IPS DF 6.9 (cell line): Measurements from ENCODE around the gene POMT1.

Source experiments
- DNase-seq: peaks from one replicate; pipeline ENCODE4 v3.0.0-alpha.2; 2013; ENCODE audit warnings: low read depth, low spot score
- H3K27ac ChIP-seq: one replicate; pipeline ENCODE4 v1.5.1; 2013; ENCODE audit warnings: low read length, control low read depth
- H3K27me3 ChIP-seq: 2 replicates; pipeline ENCODE4 v1.6.1; 2013; ENCODE audit warnings: mild to moderate bottlenecking, low read length; ENCODE audit not compliant: control insufficient read depth, insufficient read depth
- H3K36me3 ChIP-seq: 2 replicates; pipeline ENCODE4 v1.6.1; 2013; ENCODE audit warnings: low read length; ENCODE audit not compliant: control insufficient read depth, insufficient read depth
- H3K4me1 ChIP-seq: 2 replicates; pipeline ENCODE4 v1.6.1; 2013; ENCODE audit warnings: low read length; ENCODE audit not compliant: control insufficient read depth, insufficient read depth
- H3K4me3 ChIP-seq: 2 replicates; pipeline ENCODE4 v1.5.1; 2013; ENCODE audit warnings: mild to moderate bottlenecking, low read length
- H3K9me3 ChIP-seq: 2 replicates; pipeline ENCODE4 v1.6.1; 2013; ENCODE audit warnings: low read length, inconsistent platforms; ENCODE audit not compliant: control insufficient read depth, insufficient read depth
- WGBS: extraction: QIAGEN DNeasy Blood & Tissue Kit; methylation state at CpG from one replicate; pipeline ENCODE4 v1.1.7; 2013; ENCODE audit warnings: mixed read lengths, missing lambda C conversion rate; ENCODE audit not compliant: insufficient read length, insufficient coverage; 5-methylcytosine and 5-hydroxymethylcytosine counted together

POMT1 gene

DNA sequence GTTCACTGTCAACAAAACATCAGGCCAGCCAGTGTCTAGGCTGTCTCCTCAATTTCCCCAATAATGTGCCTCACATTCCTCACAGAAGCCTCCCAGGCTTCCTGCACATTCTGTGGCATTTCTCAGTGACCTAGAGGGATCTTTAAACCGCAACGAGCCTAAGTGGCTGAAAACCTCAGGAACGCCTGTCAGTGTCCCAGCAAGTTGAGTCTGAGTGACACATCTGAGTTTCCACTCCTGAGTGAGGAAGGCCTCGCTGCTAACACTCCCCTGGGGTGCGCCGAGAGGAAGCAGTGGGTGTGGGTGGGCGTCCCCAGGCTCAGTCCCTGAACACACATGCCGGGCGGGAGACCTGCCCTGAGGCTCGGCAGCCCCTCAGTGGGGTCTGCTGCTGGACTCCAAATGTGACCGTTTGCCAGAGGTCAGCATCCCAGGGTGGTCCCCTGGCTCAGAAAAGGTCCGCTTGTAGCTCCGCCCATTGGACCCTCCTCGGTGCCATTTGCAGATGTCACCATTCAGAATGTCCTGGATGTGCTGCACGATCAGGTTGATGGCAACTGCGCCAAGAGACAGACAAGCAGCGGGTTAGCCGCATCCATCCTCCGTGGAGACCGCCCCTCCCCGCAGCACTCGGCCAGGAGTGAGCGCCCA, 22.1 kb downstream of the POMT1 start:
- Histone ChIP-seq H3K36me3 (peaks cover 43% of the 10 kb centered on the region), H3K27me3 (no peaks in the 10 kb centered on the region), H3K27ac (no peak overlapping the region), H3K4me3 (no peak overlapping the region), H3K9me3 (no peaks in the 10 kb centered on the region), H3K4me1 (no peaks in the 10 kb centered on the region; the same call in 1 of the 2 replicates)
- no CpG with 5 or more reads among the region's 23 CpGs for WGBS
- DNase-seq: no peak

DNA sequence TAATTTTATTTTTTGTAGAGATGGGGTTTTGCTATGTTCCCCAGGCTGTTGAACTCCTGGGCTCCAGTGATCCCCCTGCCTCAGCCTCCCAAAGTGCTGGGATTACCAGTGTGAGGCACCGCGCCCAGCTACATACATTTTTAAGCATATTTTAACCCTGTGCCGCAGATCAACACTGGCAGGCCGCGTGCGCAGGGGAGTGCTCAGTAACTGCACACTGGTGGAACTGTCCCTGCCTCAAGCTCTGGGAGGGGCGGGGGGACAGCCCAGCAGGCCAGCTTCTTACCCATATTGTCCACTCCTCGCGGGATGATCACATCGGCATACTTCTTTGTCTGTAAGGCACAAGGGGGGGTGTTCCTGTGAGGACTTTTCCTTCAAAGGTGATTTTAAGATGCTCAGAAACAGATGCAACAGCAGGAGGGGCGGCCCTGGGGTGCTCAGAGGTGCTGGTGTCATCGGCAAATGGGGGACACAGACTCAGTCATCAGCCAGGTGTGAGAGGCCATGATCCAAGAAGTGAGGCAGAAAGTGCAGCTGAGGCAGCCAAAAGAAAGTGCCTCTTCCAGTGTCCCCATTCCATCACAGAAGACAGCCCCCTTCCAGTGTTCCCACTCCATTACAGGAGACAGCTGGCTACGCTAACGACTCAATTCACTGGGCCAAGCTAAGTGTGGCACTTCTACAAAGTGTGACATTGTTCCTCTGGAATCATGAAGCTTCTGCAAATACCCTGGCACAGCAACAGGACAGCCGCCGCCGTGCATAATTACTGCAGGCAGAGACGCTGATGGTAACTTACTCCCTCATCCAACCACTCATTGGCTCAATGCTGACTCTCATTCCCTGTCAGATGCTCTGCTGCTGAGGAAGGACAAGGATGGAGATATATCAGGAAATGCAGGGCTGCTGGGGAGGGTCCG, 23.2 kb downstream of the POMT1 start:
- H3K27ac ChIP-seq: no peak overlapping the region
- H3K27me3 ChIP-seq: no peaks in the 10 kb centered on the region
- peaks cover 3% of the 10 kb centered on the region; the same call in 1 of the 2 replicates for H3K4me1 ChIP-seq
- no peak overlapping the region for H3K4me3 ChIP-seq
- peaks cover 42% of the 10 kb centered on the region for H3K36me3 ChIP-seq
- H3K9me3 ChIP-seq: no peaks in the 10 kb centered on the region
- DNase-seq: no peak
- WGBS: no CpG with 5 or more reads among the region's 19 CpGs

DNA sequence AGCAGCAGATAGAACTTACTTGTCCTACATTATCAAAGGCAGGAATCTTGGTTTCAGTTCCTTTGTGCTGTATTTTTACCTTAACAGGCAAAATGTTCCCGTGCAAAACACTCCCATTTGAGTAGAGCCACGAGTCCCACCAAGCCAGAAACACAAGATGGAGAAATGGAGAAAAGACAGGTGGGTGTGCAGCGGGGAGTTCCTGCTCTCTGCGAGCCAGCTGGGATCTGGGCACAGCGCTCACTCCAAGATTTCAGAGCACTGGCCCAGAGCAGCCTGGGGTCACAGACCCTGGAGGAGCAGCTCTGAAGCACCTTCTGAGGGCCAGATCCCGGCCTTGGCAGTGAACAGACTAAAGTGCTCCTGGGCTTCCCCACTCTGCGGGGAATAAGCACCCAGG, 25.5 kb downstream of the POMT1 start:
- WGBS: no CpG with 5 or more reads among the region's 7 CpGs
- peaks cover 42% of the 10 kb centered on the region for H3K36me3 ChIP-seq
- H3K9me3 ChIP-seq: no peaks in the 10 kb centered on the region
- peaks cover 3% of the 10 kb centered on the region; the same call in 1 of the 2 replicates for H3K4me1 ChIP-seq
- no peaks in the 10 kb centered on the region for H3K27me3 ChIP-seq
- no peak overlapping the region for H3K4me3 ChIP-seq
- H3K27ac ChIP-seq: no peak overlapping the region
- DNase-seq: no peak

GRCh38 chr9:131528886-131529505, 26.3 kb downstream of the POMT1 start:
- Histone ChIP-seq H3K4me1 (peaks cover 3% of the 10 kb centered on the region; the same call in 1 of the 2 replicates), H3K27me3 (no peaks in the 10 kb centered on the region), H3K27ac (no peak overlapping the region), H3K9me3 (no peaks in the 10 kb centered on the region), H3K36me3 (peaks cover 40% of the 10 kb centered on the region), H3K4me3 (no peak overlapping the region)
- DNase-seq: no peak
- no CpG with 5 or more reads among the region's 35 CpGs for WGBS

DNA sequence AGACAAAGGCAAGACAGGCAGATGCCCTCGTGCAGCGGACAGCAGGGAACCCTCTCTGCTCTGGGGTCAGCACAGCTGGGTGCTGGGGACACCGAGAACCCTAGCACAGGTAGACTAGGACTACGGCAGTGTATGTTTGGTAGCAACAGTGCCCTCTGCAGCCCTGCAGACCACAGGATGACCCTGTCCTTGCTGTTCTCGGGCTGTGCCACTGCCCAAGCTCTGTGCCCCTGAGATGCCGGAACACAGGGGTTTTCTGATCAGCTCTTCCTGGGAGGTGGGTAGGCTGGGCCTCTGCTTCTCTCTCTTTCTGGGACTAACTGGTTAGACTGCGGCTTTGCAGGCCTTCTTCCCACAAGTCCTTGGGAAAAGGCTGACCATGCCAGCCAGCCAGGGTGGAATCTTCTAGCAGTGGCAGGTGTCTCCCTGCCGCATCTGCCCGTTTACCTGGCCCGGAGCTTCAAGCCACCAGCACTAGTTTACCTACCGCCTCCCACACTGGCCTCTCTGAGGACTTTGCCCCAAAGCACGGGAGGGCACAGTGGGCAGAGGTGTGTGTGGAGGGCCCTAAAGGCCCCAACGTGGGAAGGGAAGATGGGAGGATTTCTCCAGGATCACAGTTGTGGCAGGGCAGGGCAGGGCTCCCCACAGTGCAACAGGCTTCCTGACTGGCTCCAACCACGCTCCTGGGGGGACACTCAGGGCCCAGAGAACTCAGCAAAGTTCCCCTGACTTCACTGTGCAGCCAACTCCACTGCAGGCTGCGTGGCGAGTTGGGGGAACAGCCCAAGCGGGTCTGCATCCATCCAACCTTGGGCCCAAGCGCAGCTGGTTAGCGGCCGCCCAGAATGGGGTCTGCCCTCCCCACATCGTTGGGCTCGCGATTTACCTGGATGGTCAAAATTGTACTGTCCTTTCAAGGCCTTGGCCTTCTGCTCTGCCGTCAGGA, 27.2 kb downstream of the POMT1 start:
- Histone ChIP-seq H3K4me3 (peak overlapping the region; percentile 91; the same call in 1 of the 2 replicates), H3K4me1 (peaks cover 3% of the 10 kb centered on the region; the same call in 1 of the 2 replicates), H3K36me3 (peaks cover 32% of the 10 kb centered on the region), H3K9me3 (no peaks in the 10 kb centered on the region), H3K27me3 (no peaks in the 10 kb centered on the region), H3K27ac (no peak overlapping the region)
- no CpG with 5 or more reads among the region's 24 CpGs for WGBS
- no peak for DNase-seq

DNA sequence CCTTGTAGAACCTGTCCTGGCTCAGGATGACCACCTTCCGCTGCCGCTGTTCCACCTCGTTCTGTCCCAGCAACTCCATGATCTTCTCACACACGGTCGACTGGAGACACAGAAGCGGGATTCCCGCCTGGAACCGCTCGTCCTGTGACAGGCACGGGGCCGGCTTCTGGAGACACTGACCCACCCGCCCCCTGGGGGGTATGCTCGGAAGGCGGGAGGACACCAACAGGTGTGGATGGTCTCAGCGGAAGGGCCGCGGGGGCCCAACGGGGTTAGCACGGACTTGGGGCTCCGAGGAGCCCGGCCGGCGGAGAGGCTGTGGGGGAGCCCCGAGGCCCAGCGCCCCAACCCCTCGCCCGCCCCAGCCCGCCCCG, 27.8 kb downstream of the POMT1 start:
- Histone ChIP-seq H3K27me3 (no peaks in the 10 kb centered on the region), H3K9me3 (no peaks in the 10 kb centered on the region), H3K4me3 (peak overlapping the region; percentile 91), H3K36me3 (peaks cover 29% of the 10 kb centered on the region), H3K4me1 (peaks cover 3% of the 10 kb centered on the region; the same call in 1 of the 2 replicates), H3K27ac (no peak overlapping the region)
- WGBS: no CpG with 5 or more reads among the region's 29 CpGs
- DNase-seq: no peak

- Histone ChIP-seq H3K4me1 (peaks cover 3% of the 10 kb centered on the region; the same call in 1 of the 2 replicates), H3K4me3 (peak within 1 kb of the TSS; percentile 91), H3K9me3 (no peaks in the 10 kb centered on the region), H3K27me3 (no peaks in the 10 kb centered on the region), H3K36me3 (peaks cover 23% of the 10 kb centered on the region), H3K27ac (no peak within 1 kb of the TSS)
- DNase-seq: peak; percentile 50
- whole genome bisulfite sequencing: no CpG with 5 or more reads among the region's 103 CpGs
Measured at GRCh38 chr9:131530920-131531832, 28.5 kb downstream of the POMT1 start, which contains the start of gene UCK1. Gene UCK1, minus strand, starts transcription at chr9:131531263. Its CDS starts 89 bp downstream, at chr9:131531174.

GRCh38 chr9:131534721-131535237, 32.1 kb downstream of the POMT1 start:
- Histone ChIP-seq H3K4me3 (no peak overlapping the region), H3K27me3 (no peaks in the 10 kb centered on the region), H3K27ac (no peak overlapping the region), H3K9me3 (no peaks in the 10 kb centered on the region), H3K36me3 (no peaks in the 10 kb centered on the region), H3K4me1 (peaks cover 3% of the 10 kb centered on the region; the same call in 1 of the 2 replicates)
- no CpG with 5 or more reads among the region's 8 CpGs for WGBS
- no peak for DNase-seq

GRCh38 chr9:131537946-131538345, 35.2 kb downstream of the POMT1 start:
- Histone ChIP-seq H3K27ac (no peak overlapping the region), H3K4me3 (no peak overlapping the region), H3K27me3 (no peaks in the 10 kb centered on the region), H3K36me3 (no peaks in the 10 kb centered on the region), H3K4me1 (no peaks in the 10 kb centered on the region), H3K9me3 (no peaks in the 10 kb centered on the region)
- no CpG with 5 or more reads among the region's 19 CpGs for WGBS
- no peak for DNase-seq
